HL-60 (cell line): ENCODE measurements around the gene BTBD9.

ENCODE experiments used
- DNase-seq, 2 experiments: peaks; one replicate each; pipeline ENCODE4 v3.0.0-alpha.2; 2010 to 2020; ENCODE audit warnings: low read depth in 1 of 2, low spot score in 1 of 2
- H3K27ac ChIP-seq: fragments of 250-450 bp; sonication (Bioruptor Pico); replicated peaks from 2 replicates; pipeline ENCODE4 v1.5.1; 2020; ENCODE audit warnings: mild to moderate bottlenecking, moderate library complexity
- H3K27me3 ChIP-seq: fragments of 250-450 bp; sonication (Bioruptor Pico); 2 replicates; pipeline ENCODE4 v1.5.1; 2021; ENCODE audit warnings: mild to moderate bottlenecking, moderate library complexity; ENCODE audit not compliant: insufficient read depth, poor library complexity, severe bottlenecking
- H3K4me3 ChIP-seq: replicated peaks from 2 replicates; pipeline ENCODE4 v1.5.1; 2011; ENCODE audit warnings: mild to moderate bottlenecking, control low read depth, low read length; ENCODE audit not compliant: insufficient read depth
- CTCF ChIP-seq: IDR thresholded peaks from one replicate; pipeline ENCODE4 v1.5.1; 2011; ENCODE audit warnings: low read length, control low read depth, inconsistent platforms; ENCODE audit not compliant: insufficient read depth
- GABPA ChIP-seq: IDR thresholded peaks from 2 replicates; pipeline ENCODE4 v1.6.1; 2012; ENCODE audit warnings: low read depth
- POLR2AphosphoS5 ChIP-seq: IDR thresholded peaks from 2 replicates; pipeline ENCODE4 v1.6.1; 2012; ENCODE audit warnings: low read depth
- REST ChIP-seq: IDR thresholded peaks from 2 replicates; pipeline ENCODE4 v1.6.1; 2012; ENCODE audit warnings: low read depth; ENCODE audit not compliant: insufficient replicate concordance
- SPI1 ChIP-seq: IDR thresholded peaks from 2 replicates; pipeline ENCODE4 v1.6.1; 2012; ENCODE audit warnings: low read depth, mild to moderate bottlenecking, borderline replicate concordance

Gene BTBD9

GRCh38 chr6:38148606-38149005 lies 491.1 kb downstream of the BTBD9 start:
- TF ChIP-seq POLR2AphosphoS5 (no peak), CTCF (no peak), REST (no peak), GABPA (no peak), SPI1 (no peak)
- no peak overlapping the region for H3K4me3 ChIP-seq
- no peak overlapping the region for H3K27ac ChIP-seq
- no peaks in the 10 kb centered on the region for H3K27me3 ChIP-seq
- DNase-seq, result no peak

- Histone ChIP-seq H3K27ac (no peak overlapping the region), H3K4me3 (no peak overlapping the region), H3K27me3 (no peaks in the 10 kb centered on the region)
- no peak for DNase-seq
- TF ChIP-seq SPI1 (no peak), GABPA (no peak), REST (no peak), POLR2AphosphoS5 (no peak), CTCF (no peak)
Measured at GRCh38 chr6:38146734-38147027, 493.0 kb downstream of the BTBD9 start.

GRCh38 chr6:38146021-38146733 lies 493.6 kb downstream of the BTBD9 start:
- Histone ChIP-seq H3K4me3 (no peak overlapping the region), H3K27ac (no peak overlapping the region), H3K27me3 (no peaks in the 10 kb centered on the region)
- no peak for TF ChIP-seq REST
- TF ChIP-seq CTCF, result no peak
- no peak for TF ChIP-seq GABPA
- TF ChIP-seq POLR2AphosphoS5, result no peak
- no peak for TF ChIP-seq SPI1
- DNase-seq, result no peak
